Prostate gland (tissue), 2 donors: Measurements from ENCODE around the gene RANBP1. TPM values are rescaled to one million over a fixed set of nuclear protein-coding genes. Genes with fewer than 3 reads are reported as not detected.
"Not testable (repeated sequence)": the region's sequence is repeated elsewhere in the genome, so short reads cannot be mapped to it uniquely, and the experiment has no call there.

ENCODE experiments used
- DNase-seq: peaks from one replicate; pipeline ENCODE4 v3.0.0-alpha.2; 2019; ENCODE audit warnings: low spot score
- H3K27ac ChIP-seq, 2 donors: fragments of 200-600 bp; sonication (generic); 2 replicates each; pipeline ENCODE4 v1.5.1; 2017 to 2019
- H3K27me3 ChIP-seq: fragments of 200-600 bp; sonication (generic); replicated peaks from 2 replicates; pipeline ENCODE4 v1.5.1; 2019; ENCODE audit not compliant: insufficient read depth
- H3K36me3 ChIP-seq, 2 donors: fragments of 200-600 bp; sonication (generic); 1 replicate in 1 of 2; 2 replicates in 1 of 2; pipeline versions ENCODE4 v1.5.1 to v1.8.1; 2017 to 2019
- H3K4me1 ChIP-seq: fragments of 200-600 bp; sonication (generic); replicated peaks from 2 replicates; pipeline ENCODE4 v1.5.1; 2019
- H3K4me3 ChIP-seq, 2 donors: fragments of 200-600 bp; sonication (generic); 2 replicates each; pipeline ENCODE4 v1.5.1; 2017 to 2019
- H3K9me3 ChIP-seq: fragments of 200-600 bp; sonication (generic); 2 replicates; pipeline ENCODE4 v1.5.1; 2017
- CTCF ChIP-seq, 4 experiments: fragments of 200-600 bp in 2 of 4; fragments of 450-650 bp in 2 of 4; sonication (generic) in 2 of 4; IDR thresholded peaks; 1 replicate in 3 of 4; 2 replicates in 1 of 4; pipeline ENCODE4 v1.5.1; 2016 to 2019; ENCODE audit warnings: antibody characterized with exemption in 4 of 4, mild to moderate bottlenecking in 2 of 4, moderate library complexity in 2 of 4
- POLR2A ChIP-seq: fragments of 450-650 bp; IDR thresholded peaks from one replicate; pipeline ENCODE4 v1.6.1; 2016; ENCODE audit warnings: antibody characterized with exemption, mild to moderate bottlenecking
- POLR2AphosphoS5 ChIP-seq: sonication (generic); formaldehyde crosslinking; IDR thresholded peaks from one replicate; pipeline ENCODE4 v1.6.1; 2017; ENCODE audit warnings: antibody characterized with exemption
- WGBS: methylation state at CpG from one replicate; pipeline ENCODE4 v1.1.5; 2018; 5-methylcytosine and 5-hydroxymethylcytosine counted together
- intact Hi-C: fragments of 100-400 bp; cut with DNase I; formaldehyde crosslinking; loops from one replicate; pipeline ENCODE4 v1.14.2; 2022
- total RNA-seq, 2 donors: library from RNA; depleted of rRNA; stranded (reverse); fragments of >200 nt; gene quantifications; one replicate each; pipeline ENCODE4 v1.1.0, GENCODE V29; 2016

Gene RANBP1
- total RNA-seq, 2 donors from 2014 or later, result 108 to 204 TPM

- no peaks in the 10 kb centered on the region for H3K9me3 ChIP-seq
- 45% methylated on average over 9 of the region's 9 CpGs for WGBS
- H3K4me3 ChIP-seq, result no peak overlapping the region
- H3K4me1 ChIP-seq, result no peaks in the 10 kb centered on the region
- H3K27ac ChIP-seq, result no peak overlapping the region
- intact Hi-C loops, result loop anchor here (5.0 kb wide), 1 partner anchor 108 kb away; the partner anchor contains the start of gene RTN4R
- no peaks in the 10 kb centered on the region for H3K36me3 ChIP-seq
- H3K27me3 ChIP-seq, result no peaks in the 10 kb centered on the region
- no peak for DNase-seq
- TF ChIP-seq POLR2AphosphoS5 (no peak), POLR2A (no peak), CTCF (IDR thresholded peaks at IDR 0.05) (no peak)
Measured at GRCh38 chr22:20159076-20159475, 43.2 kb downstream of the RANBP1 start.

GRCh38 chr22:20159531-20159930 lies 43.6 kb downstream of the RANBP1 start:
- not testable (repeated sequence) for H3K27ac ChIP-seq, H3K4me1 ChIP-seq, H3K4me3 ChIP-seq, H3K9me3 ChIP-seq, H3K36me3 ChIP-seq, H3K27me3 ChIP-seq, DNase-seq
- intact Hi-C loops, result loop anchor here (5.0 kb wide), 1 partner anchor 108 kb away; the partner anchor contains the start of gene RTN4R
- 74% methylated on average over 14 of the region's 14 CpGs for WGBS

GRCh38 chr22:20160041-20160440 lies 44.1 kb downstream of the RANBP1 start:
- Histone ChIP-seq H3K4me1 (no peaks in the 10 kb centered on the region), H3K27ac (no peak overlapping the region), H3K4me3 (no peak overlapping the region), H3K27me3 (no peaks in the 10 kb centered on the region), H3K9me3 (no peaks in the 10 kb centered on the region), H3K36me3 (no peaks in the 10 kb centered on the region)
- intact Hi-C loops, result no loop called here
- DNase-seq, result no peak
- 87% methylated on average over 10 of the region's 10 CpGs for WGBS
- TF ChIP-seq CTCF (IDR thresholded peaks at IDR 0.05) (no peak), POLR2AphosphoS5 (no peak), POLR2A (no peak)

- 61% methylated on average over 11 of the region's 11 CpGs for WGBS
- no peaks in the 10 kb centered on the region for H3K36me3 ChIP-seq
- H3K27me3 ChIP-seq, result no peaks in the 10 kb centered on the region
- intact Hi-C loops, result no loop called here
- TF ChIP-seq POLR2AphosphoS5, result no peak
- TF ChIP-seq CTCF (IDR thresholded peaks at IDR 0.05), result no peak
- no peak for TF ChIP-seq POLR2A
- no peak overlapping the region for H3K27ac ChIP-seq
- no peaks in the 10 kb centered on the region for H3K4me1 ChIP-seq
- no peaks in the 10 kb centered on the region for H3K9me3 ChIP-seq
- no peak overlapping the region for H3K4me3 ChIP-seq
- no peak for DNase-seq
Measured at GRCh38 chr22:20164863-20165262, 49.0 kb downstream of the RANBP1 start.

GRCh38 chr22:20165421-20165820 lies 49.5 kb downstream of the RANBP1 start:
- Histone ChIP-seq H3K9me3 (no peaks in the 10 kb centered on the region), H3K4me3 (no peak overlapping the region), H3K27ac (no peak overlapping the region), H3K36me3 (no peaks in the 10 kb centered on the region), H3K27me3 (no peaks in the 10 kb centered on the region), H3K4me1 (no peaks in the 10 kb centered on the region)
- intact Hi-C loops, result no loop called here
- WGBS, result 96% methylated on average over 10 of the region's 12 CpGs
- DNase-seq, result no peak
- no peak for TF ChIP-seq POLR2A
- no peak for TF ChIP-seq POLR2AphosphoS5
- TF ChIP-seq CTCF (IDR thresholded peaks at IDR 0.05), result no peak
